Neuronal stem cell (in vitro differentiated cells): ENCODE data around the gene CLCA2.

ENCODE experiments used
- DNase-seq: peaks from one replicate; pipeline ENCODE4 v3.0.0-alpha.2; 2013; ENCODE audit warnings: low spot score
- H2AFZ ChIP-seq: one replicate; pipeline ENCODE4 v1.6.1; 2013; ENCODE audit warnings: mild to moderate bottlenecking, low read length, inconsistent platforms
- H2AK5ac ChIP-seq: 2 replicates; pipeline ENCODE4 v1.6.1; 2013; ENCODE audit warnings: low read depth, mild to moderate bottlenecking, inconsistent platforms, low read length, moderate library complexity, mixed read lengths
- H2BK120ac ChIP-seq: 2 replicates; pipeline ENCODE4 v1.6.1; 2013; ENCODE audit warnings: low read depth, mild to moderate bottlenecking, inconsistent platforms, low read length, moderate library complexity, mixed read lengths
- H2BK12ac ChIP-seq: one replicate; pipeline ENCODE4 v1.6.1; 2013; ENCODE audit warnings: low read length, inconsistent platforms
- H2BK15ac ChIP-seq: 2 replicates; pipeline ENCODE4 v1.6.1; 2013; ENCODE audit warnings: mild to moderate bottlenecking, low read length, inconsistent platforms, mixed read lengths
- H2BK5ac ChIP-seq: one replicate; pipeline ENCODE4 v1.6.1; 2013; ENCODE audit warnings: inconsistent platforms, mild to moderate bottlenecking, low read length, moderate library complexity
- H3K14ac ChIP-seq: one replicate; pipeline ENCODE4 v1.6.1; 2013; ENCODE audit warnings: low read length, inconsistent platforms
- H3K18ac ChIP-seq: 2 replicates; pipeline ENCODE4 v1.6.1; 2013; ENCODE audit warnings: low read length, inconsistent platforms
- H3K23ac ChIP-seq: 2 replicates; pipeline ENCODE4 v1.6.1; 2013; ENCODE audit warnings: low read depth, mild to moderate bottlenecking, mixed read lengths, low read length, inconsistent platforms; ENCODE audit not compliant: poor library complexity
- H3K27ac ChIP-seq: replicated peaks from 3 replicates; pipeline ENCODE4 v1.5.1; 2013; ENCODE audit warnings: low read length, inconsistent platforms
- H3K27me3 ChIP-seq, 3 experiments: 2 replicates each; pipeline ENCODE4 v1.6.1; 2013; ENCODE audit warnings: low read length in 3 of 3, mild to moderate bottlenecking in 2 of 3, inconsistent platforms in 1 of 3, low read depth in 1 of 3, mixed read lengths in 1 of 3, moderate library complexity in 1 of 3; ENCODE audit not compliant: control insufficient read depth in 3 of 3, insufficient read depth in 3 of 3
- H3K36me3 ChIP-seq, 2 donors: replicated peaks in 1 of 2; 2 replicates each; pipeline ENCODE4 v1.6.1; 2013; ENCODE audit warnings: low read length in 2 of 2; ENCODE audit not compliant: control insufficient read depth in 2 of 2, insufficient read depth in 2 of 2
- H3K4ac ChIP-seq: 2 replicates; pipeline ENCODE4 v1.6.1; 2013; ENCODE audit warnings: inconsistent platforms, mild to moderate bottlenecking, low read length, moderate library complexity
- H3K4me1 ChIP-seq, 2 donors: 1 replicate in 1 of 2; 2 replicates in 1 of 2; pipeline ENCODE4 v1.6.1; 2013; ENCODE audit warnings: low read length in 2 of 2, low read depth in 1 of 2; ENCODE audit not compliant: control insufficient read depth in 2 of 2, insufficient read depth in 1 of 2
- H3K4me2 ChIP-seq: one replicate; pipeline ENCODE4 v1.6.1; 2013; ENCODE audit warnings: mild to moderate bottlenecking, low read length, inconsistent platforms; ENCODE audit not compliant: insufficient read depth, poor library complexity, severe bottlenecking
- H3K4me3 ChIP-seq, 2 donors: 2 replicates each; pipeline ENCODE4 v1.5.1; 2013; ENCODE audit warnings: low read length in 2 of 2, mild to moderate bottlenecking in 2 of 2, inconsistent platforms in 1 of 2, moderate library complexity in 1 of 2
- H3K79me1 ChIP-seq: one replicate; pipeline ENCODE4 v1.6.1; 2013; ENCODE audit warnings: low read depth, mild to moderate bottlenecking, inconsistent platforms, low read length, moderate library complexity
- H3K9ac ChIP-seq: one replicate; pipeline ENCODE4 v1.6.1; 2013; ENCODE audit warnings: mild to moderate bottlenecking, low read depth, low read length, inconsistent platforms; ENCODE audit not compliant: poor library complexity
- H3K9me3 ChIP-seq, 2 donors: replicated peaks in 1 of 2; 2 replicates each; pipeline versions ENCODE3 to v1.6.1; 2013; ENCODE audit warnings: low read length in 2 of 2, mild to moderate bottlenecking in 2 of 2, inconsistent platforms in 1 of 2, low read depth in 1 of 2, mixed read lengths in 1 of 2, moderate library complexity in 1 of 2; ENCODE audit not compliant: control insufficient read depth in 2 of 2, insufficient read depth in 1 of 2
- H4K8ac ChIP-seq: one replicate; pipeline ENCODE4 v1.6.1; 2013; ENCODE audit warnings: low read depth, mild to moderate bottlenecking, inconsistent platforms, low read length, moderate library complexity
- H4K91ac ChIP-seq: one replicate; pipeline ENCODE4 v1.6.1; 2013; ENCODE audit warnings: low read length, low read depth, mild to moderate bottlenecking, inconsistent platforms; ENCODE audit not compliant: poor library complexity
- WGBS, 2 donors: extraction: QIAGEN DNeasy Blood & Tissue Kit; methylation state at CpG; one replicate each; pipeline ENCODE4 v1.1.7; 2013; ENCODE audit warnings: missing lambda C conversion rate in 2 of 2, mixed read lengths in 1 of 2; ENCODE audit not compliant: insufficient read length in 2 of 2, insufficient replicate concordance in 1 of 2; ENCODE audit errors: extremely low coverage in 2 of 2; 5-methylcytosine and 5-hydroxymethylcytosine counted together

CLCA2 gene

GRCh38 chr1:86502721-86503405 is 78.9 kb downstream of the CLCA2 start:
- Histone ChIP-seq H2BK15ac (peak overlapping the region; percentile 43), H3K4me1 (peaks cover 0 to 14% of the 10 kb centered on the region in 2 donors), H4K91ac (no peak overlapping the region), H3K9me3 (no peaks in the 10 kb centered on the region), H4K8ac (no peak overlapping the region), H3K14ac (no peak overlapping the region), H3K27me3 (no peaks in the 10 kb centered on the region), H2AK5ac (no peak overlapping the region), H3K27ac (peak overlapping the region; percentile 46), H3K9ac (no peak overlapping the region), H3K79me1 (no peaks in the 10 kb centered on the region), H2BK120ac (no peak overlapping the region), H2BK12ac (no peak overlapping the region), H2BK5ac (no peak overlapping the region), H3K4me2 (peak overlapping the region; percentile 59), H3K36me3 (no peaks in the 10 kb centered on the region), H3K23ac (no peak overlapping the region), H3K4ac (no peak overlapping the region), H2AFZ (peak overlapping the region; percentile 68), H3K4me3 (no peak overlapping the region), H3K18ac (peak overlapping the region; percentile 63)
- no peak for DNase-seq
- no CpG with 5 or more reads among the region's 18 CpGs for WGBS, 2 donors

- Histone ChIP-seq H4K91ac (no peak overlapping the region), H4K8ac (no peak overlapping the region), H3K4ac (no peak overlapping the region), H3K23ac (no peak overlapping the region), H3K4me2 (peak overlapping the region; percentile 19), H2BK12ac (no peak overlapping the region), H3K9me3 (no peaks in the 10 kb centered on the region), H3K9ac (no peak overlapping the region), H3K79me1 (no peaks in the 10 kb centered on the region), H2AK5ac (no peak overlapping the region), H3K36me3 (no peaks in the 10 kb centered on the region), H2BK120ac (peak overlapping the region; percentile 3), H3K4me1 (peaks cover 0 to 14% of the 10 kb centered on the region in 2 donors), H2BK5ac (no peak overlapping the region), H3K18ac (peak overlapping the region; percentile 79), H3K14ac (no peak overlapping the region), H2BK15ac (peak overlapping the region; percentile 43), H3K27me3 (no peaks in the 10 kb centered on the region), H2AFZ (peak overlapping the region; percentile 68), H3K27ac (peak overlapping the region; percentile 46), H3K4me3 (no peak overlapping the region)
- no CpG with 5 or more reads among the region's 18 CpGs for WGBS, 2 donors
- no peak for DNase-seq
Observed at GRCh38 chr1:86503406-86504136, 79.6 kb downstream of the CLCA2 start.

GRCh38 chr1:86504137-86504479 is 80.1 kb downstream of the CLCA2 start:
- Histone ChIP-seq H3K79me1 (no peaks in the 10 kb centered on the region), H2AK5ac (no peak overlapping the region), H3K27me3 (no peaks in the 10 kb centered on the region), H2BK120ac (no peak overlapping the region), H2BK15ac (no peak overlapping the region), H2AFZ (no peak overlapping the region), H3K4me3 (no peak overlapping the region), H2BK5ac (no peak overlapping the region), H3K23ac (no peak overlapping the region), H3K4ac (no peak overlapping the region), H3K14ac (no peak overlapping the region), H3K36me3 (no peaks in the 10 kb centered on the region), H3K4me2 (no peak overlapping the region), H3K18ac (no peak overlapping the region), H3K4me1 (peaks cover 0 to 14% of the 10 kb centered on the region in 2 donors), H4K91ac (no peak overlapping the region), H4K8ac (no peak overlapping the region), H3K27ac (no peak overlapping the region), H2BK12ac (no peak overlapping the region), H3K9ac (no peak overlapping the region), H3K9me3 (no peaks in the 10 kb centered on the region)
- WGBS, 2 donors, result no CpG with 5 or more reads among the region's 9 CpGs
- DNase-seq, result no peak

GRCh38 chr1:86504895-86505563 is 81.1 kb downstream of the CLCA2 start:
- H3K4me3 ChIP-seq, result no peak overlapping the region
- H3K9ac ChIP-seq, result no peak overlapping the region
- H3K23ac ChIP-seq, result no peak overlapping the region
- peaks cover 0 to 14% of the 10 kb centered on the region in 2 donors for H3K4me1 ChIP-seq
- H3K4me2 ChIP-seq, result no peak overlapping the region
- H3K27me3 ChIP-seq, result no peaks in the 10 kb centered on the region
- no peak overlapping the region for H3K27ac ChIP-seq
- no peak overlapping the region for H4K91ac ChIP-seq
- H3K18ac ChIP-seq, result no peak overlapping the region
- no peaks in the 10 kb centered on the region for H3K36me3 ChIP-seq
- no peaks in the 10 kb centered on the region for H3K9me3 ChIP-seq
- no peak overlapping the region for H2BK5ac ChIP-seq
- no peak overlapping the region for H3K14ac ChIP-seq
- no peak overlapping the region for H2BK120ac ChIP-seq
- DNase-seq, result no peak
- no peak overlapping the region for H2AK5ac ChIP-seq
- no peak overlapping the region for H4K8ac ChIP-seq
- H3K4ac ChIP-seq, result no peak overlapping the region
- no peak overlapping the region for H2AFZ ChIP-seq
- WGBS, 2 donors, result no CpG with 5 or more reads among the region's 9 CpGs
- H3K79me1 ChIP-seq, result no peaks in the 10 kb centered on the region
- H2BK12ac ChIP-seq, result no peak overlapping the region
- no peak overlapping the region for H2BK15ac ChIP-seq
